ENCODE data around the gene EEFSEC.

EEFSEC gene

DNA sequence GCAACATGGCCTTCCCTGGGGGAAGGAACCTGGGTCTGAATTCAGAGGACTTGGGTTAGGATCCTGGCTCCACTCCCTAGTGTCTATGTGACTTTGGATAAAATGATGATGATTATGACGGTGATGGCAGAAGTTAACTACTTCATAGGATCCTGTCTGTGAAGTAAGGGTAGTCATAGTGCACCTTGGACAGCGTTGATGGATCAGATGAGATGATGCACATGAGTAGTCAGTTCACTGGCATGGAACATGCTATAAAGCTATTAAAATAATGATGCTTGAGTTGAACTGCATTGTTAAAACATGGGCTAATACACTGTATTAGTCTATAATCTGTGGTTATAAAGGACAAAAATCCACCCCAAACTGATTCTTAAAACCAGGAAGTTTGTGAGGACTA, 62.0 kb downstream of the EEFSEC start:
- H3K4me3 ChIP-seq (ENCODE audit: low read depth, low read length) = no peak overlapping the region
- TF ChIP-seq CTCF (IDR thresholded peaks at IDR 0.05; ENCODE audit: low read depth, low read length) (no peak), MYC (IDR thresholded peaks at IDR 0.05; ENCODE audit: low read depth, low read length) (no peak), MAX (IDR thresholded peaks at IDR 0.05; ENCODE audit: low read depth, low read length) (no peak), POLR2A (IDR thresholded peaks at IDR 0.05; ENCODE audit: extremely low read depth, insufficient read length) (no peak)
- no peak for DNase-seq (ENCODE audit: low read depth)

DNA sequence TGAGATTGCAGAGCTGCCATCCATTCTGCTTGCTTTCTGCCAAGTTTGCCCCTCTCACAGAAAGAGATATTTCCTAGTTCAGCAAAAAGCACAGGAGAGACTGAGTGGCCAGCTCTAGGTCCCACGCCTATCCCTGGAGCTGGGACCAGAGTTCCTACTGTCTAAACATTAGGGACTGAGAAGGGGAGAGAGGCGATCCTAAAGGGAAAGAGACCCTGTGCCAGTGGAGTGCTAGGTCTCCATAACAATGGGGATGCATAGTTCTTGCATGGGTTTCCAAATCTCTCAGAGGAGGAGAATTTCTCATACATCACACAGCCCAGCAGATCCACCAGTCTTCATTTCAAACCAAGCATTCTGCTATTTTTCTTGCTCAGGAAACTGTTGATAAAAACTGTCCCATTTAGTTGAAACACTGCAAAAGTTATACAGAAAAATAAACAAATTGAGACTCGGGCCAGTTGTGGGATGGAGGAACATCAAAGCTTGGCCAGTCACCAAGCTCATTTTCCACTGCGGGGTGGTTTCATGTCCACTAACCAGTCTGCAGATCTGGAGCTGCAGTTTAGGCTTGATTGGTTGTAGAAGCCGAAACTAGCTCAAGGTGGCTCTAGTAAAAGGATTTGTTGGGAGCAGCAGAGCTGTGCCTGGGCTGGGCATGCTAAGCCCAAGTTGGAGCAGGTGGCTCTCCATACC, 62.7 kb downstream of the EEFSEC start:
- no peak for DNase-seq (ENCODE audit: low read depth)
- H3K4me3 ChIP-seq (ENCODE audit: low read depth, low read length) = no peak overlapping the region
- no peak for TF ChIP-seq MYC (IDR thresholded peaks at IDR 0.05; ENCODE audit: low read depth, low read length)
- TF ChIP-seq MAX (IDR thresholded peaks at IDR 0.05; ENCODE audit: low read depth, low read length) = no peak
- no peak for TF ChIP-seq CTCF (IDR thresholded peaks at IDR 0.05; ENCODE audit: low read depth, low read length)
- no peak for TF ChIP-seq POLR2A (IDR thresholded peaks at IDR 0.05; ENCODE audit: extremely low read depth, insufficient read length)

DNA sequence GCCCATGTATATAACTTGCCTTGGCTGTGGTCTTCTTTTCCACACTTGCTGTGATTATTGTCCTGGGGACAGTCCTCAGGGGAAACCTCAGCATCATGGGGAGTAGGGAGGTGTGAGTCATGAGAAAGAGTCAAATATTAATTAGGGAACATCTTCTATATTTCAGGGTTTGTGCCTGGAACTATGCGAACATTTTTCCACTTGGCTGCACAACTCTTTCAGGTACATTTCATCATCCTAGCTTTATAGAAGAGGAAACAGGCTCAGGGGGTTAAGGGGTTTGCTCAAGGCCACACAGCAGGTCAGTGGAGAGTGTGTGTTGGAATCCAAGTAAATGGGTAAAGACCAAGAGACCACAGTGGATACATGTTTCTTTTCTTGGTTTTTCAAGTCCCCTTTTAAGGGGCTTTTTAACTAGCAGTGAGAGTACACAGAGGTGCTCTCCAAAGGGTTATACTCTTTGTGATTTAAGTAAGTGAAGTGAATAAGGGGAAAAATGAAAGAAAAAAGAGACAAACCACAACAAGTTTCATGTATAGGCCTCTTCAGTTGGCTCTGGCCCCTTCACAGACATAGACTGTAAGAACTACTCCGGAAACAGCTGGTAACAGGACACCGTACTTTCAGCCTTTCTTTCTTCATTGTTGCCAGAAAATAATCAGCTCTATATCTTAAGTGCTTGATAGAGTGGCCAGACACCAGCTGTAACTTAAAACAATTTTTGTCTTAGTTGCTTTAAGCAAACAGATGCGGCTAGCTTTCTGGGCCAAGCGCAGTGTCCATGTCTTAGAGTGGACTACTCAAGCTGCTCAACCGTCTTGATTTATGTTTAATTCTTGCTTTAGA, 64.6 kb downstream of the EEFSEC start:
- no peak for DNase-seq (ENCODE audit: low read depth)
- TF ChIP-seq POLR2A (IDR thresholded peaks at IDR 0.05; ENCODE audit: extremely low read depth, insufficient read length) (no peak), CTCF (IDR thresholded peaks at IDR 0.05; ENCODE audit: low read depth, low read length) (no peak), MYC (IDR thresholded peaks at IDR 0.05; ENCODE audit: low read depth, low read length) (no peak), MAX (IDR thresholded peaks at IDR 0.05; ENCODE audit: low read depth, low read length) (no peak)
- no peak overlapping the region for H3K4me3 ChIP-seq (ENCODE audit: low read depth, low read length)

- TF ChIP-seq MAX (IDR thresholded peaks at IDR 0.05; ENCODE audit: low read depth, low read length) = no peak
- TF ChIP-seq POLR2A (IDR thresholded peaks at IDR 0.05; ENCODE audit: extremely low read depth, insufficient read length) = no peak
- no peak for TF ChIP-seq MYC (IDR thresholded peaks at IDR 0.05; ENCODE audit: low read depth, low read length)
- TF ChIP-seq CTCF (IDR thresholded peaks at IDR 0.05; ENCODE audit: low read depth, low read length) = no peak
- H3K4me3 ChIP-seq (ENCODE audit: low read depth, low read length) = no peak overlapping the region
Observed at GRCh38 chr3:128218548-128219257, 65.4 kb downstream of the EEFSEC start.

GRCh38 chr3:128221328-128221727, 68.0 kb downstream of the EEFSEC start:
- no peak overlapping the region for H3K4me3 ChIP-seq (ENCODE audit: low read depth, low read length)
- no peak for TF ChIP-seq CTCF (IDR thresholded peaks at IDR 0.05; ENCODE audit: low read depth, low read length)
- no peak for TF ChIP-seq MAX (IDR thresholded peaks at IDR 0.05; ENCODE audit: low read depth, low read length)
- DNase-seq (ENCODE audit: low read depth) = no peak

More at GRCh38 chr3:128218548-128219257, 65.4 kb downstream of the EEFSEC start:
- no peak for DNase-seq (ENCODE audit: low read depth)

Measured in NB4 (cell line).